Stimulated activated CD4-positive, alpha-beta T cell treated with anti-CD3 and anti-CD28 coated beads, Interleukin-2, amount 100 ng/mL, for 24 hours (primary cell): Measurements from ENCODE around the gene EMID1.
"Not testable (repeated sequence)": the region's sequence is repeated elsewhere in the genome, so short reads cannot be mapped to it uniquely, and the experiment has no call there.

ENCODE experiments used
- DNase-seq, 2 donors: peaks; one replicate each; pipeline ENCODE4 v3.0.0-alpha.2; 2020

EMID1 gene

DNA sequence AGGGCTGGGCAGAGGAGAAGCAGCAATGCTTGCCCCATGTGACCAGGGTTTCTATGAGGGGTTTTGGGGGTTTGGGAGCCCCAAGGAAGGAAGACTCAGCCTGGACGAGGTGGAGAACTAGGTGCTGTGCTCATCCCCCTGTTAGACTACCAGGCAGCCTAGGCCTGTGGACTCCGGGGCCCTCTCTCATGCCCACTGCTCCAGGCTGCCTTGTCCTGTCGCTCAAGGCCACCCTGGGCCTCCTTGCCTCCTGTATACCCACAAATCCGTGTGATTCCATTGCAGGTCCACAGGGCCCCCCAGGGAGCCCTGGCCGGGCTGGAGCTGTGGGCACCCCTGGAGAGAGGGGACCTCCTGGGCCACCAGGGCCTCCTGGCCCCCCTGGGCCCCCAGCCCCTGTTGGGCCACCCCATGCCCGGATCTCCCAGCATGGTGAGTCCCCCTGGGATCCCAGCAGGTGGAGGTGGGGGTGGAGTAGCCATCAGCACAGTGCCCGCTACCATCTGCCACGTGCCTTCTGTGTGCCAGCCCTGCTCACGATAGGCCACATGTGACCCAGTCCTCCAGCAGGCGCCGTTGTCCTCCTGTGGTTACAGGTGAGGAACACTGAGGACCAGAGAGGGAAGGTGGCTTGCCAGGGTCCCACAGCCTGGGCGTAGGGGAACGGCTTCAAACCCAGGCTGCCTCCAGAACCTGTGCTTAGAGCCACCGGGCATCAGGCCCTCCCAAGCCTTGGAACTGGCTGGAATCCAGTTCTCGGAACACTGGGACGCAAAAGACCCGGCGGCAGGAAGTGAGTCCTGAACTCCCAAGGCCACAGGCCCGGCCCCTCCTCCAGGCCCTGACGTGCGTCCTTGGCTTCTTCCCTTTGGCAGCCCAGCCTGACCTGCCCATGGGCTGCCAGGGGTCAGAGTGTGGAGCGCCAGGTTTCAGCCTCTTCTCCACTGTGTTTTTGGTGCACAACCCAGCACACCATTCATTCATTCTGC lies 26.6 kb downstream of the EMID1 start:
- no peak for DNase-seq

DNA sequence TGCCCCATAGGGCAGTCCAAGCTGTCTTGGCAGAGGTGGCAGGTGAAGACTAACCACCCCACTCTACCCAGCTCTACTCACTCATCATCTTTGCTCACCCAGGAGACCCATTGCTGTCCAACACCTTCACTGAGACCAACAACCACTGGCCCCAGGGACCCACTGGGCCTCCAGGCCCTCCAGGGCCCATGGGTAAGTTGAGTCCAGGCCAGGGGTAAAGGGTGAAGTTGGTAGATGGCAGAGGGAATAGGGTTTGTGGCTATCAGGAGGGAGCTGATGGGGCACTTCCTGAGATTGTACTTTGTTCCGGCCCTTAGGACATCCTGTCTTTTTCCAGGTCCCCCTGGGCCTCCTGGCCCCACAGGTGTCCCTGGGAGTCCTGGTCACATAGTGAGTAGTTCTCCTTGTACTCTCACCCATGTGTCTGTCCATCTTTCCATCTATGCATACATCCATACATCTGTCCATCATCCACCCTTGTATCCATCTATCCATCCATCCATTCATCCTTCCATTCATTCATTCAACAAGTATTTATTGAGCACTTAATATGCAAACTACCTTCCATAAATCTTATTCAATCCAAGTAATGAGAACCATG lies 27.7 kb downstream of the EMID1 start:
- no peak for DNase-seq

DNA sequence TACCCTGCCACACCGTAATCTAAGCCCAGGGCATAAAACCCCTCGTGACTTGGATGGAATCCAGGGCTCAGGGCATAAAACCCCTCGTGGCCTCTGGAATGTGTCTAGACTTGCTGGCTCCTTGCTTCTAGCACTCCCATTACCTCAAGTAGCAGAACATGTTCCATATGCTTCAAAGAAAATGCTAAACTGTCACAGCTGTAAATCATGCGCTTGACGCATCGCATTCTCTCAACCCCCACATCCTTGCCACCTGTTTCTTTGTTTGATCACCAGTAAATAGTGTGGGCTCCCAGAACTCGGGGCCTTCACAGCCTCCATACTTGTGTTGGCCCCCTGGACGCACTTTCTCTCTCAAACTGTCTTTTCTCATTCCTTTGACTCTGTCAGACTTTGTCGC lies 34.8 kb downstream of the EMID1 start:
- not testable (repeated sequence) for DNase-seq

DNA sequence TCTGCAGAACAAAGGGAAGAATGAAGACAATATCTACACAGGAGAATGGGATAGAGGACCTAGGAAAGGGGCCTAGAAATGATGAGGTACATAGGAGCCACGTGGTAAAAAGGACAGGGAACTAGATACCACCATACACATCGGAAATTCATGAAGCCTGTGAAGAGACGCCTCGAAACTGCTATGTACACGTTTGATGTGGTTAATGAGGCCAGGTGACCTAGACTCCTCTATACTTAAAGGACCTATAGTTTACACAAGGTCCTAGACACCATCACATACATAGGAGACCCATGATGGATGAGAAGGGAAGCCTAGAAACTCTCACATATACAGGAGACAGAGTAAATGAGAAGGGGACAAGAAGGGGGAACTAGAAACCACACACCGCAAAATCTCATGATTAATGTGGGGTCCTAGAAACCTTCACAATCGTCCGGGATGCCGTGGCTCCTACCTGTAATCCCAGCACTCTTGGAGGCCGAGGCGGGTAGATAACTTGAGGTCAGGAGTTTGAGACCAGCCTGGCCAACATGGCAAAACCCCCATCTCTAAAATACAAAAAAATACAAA lies 38.3 kb downstream of the EMID1 start:
- DNase-seq: no peak

DNA sequence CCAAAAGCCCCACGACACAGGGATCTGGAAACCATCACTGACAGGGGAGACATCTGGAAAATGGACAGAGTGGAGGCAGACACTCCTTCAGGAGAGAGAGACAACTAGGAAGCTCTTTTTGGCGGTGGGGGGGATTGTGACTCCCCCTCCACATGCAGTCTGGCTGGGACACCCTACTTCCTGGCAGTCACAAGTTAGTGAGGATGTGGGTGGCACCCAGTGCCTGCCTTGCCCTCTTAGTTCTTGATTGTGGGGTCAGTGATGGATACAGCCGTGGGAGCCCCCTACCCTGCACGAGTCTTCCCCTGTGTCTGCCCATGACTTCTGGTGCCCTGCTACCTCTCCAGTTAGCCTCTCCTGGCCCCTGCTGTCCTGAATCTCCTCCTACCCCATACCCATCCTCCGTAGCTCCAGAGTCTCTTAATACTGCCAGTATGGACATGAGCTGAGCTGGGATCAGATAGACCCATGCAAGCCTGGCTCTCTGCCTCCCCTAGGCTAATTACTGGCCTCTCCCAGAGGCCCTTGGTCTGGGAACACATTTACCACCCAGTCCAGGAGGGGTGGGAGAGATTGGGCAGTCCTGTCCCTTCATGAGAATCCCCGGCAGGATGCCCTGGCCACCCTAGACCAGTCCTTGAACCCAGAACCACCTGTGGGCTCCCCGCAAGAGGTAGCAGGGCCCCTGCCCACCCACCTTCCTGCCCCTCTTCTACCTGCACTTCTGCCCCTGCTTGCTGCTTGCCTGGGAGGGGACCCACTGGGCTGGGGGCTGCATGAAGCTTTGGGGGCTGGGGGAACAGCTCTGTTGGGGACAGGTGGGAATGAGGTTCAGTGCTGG lies 39.3 kb downstream of the EMID1 start:
- no peak for DNase-seq

DNA sequence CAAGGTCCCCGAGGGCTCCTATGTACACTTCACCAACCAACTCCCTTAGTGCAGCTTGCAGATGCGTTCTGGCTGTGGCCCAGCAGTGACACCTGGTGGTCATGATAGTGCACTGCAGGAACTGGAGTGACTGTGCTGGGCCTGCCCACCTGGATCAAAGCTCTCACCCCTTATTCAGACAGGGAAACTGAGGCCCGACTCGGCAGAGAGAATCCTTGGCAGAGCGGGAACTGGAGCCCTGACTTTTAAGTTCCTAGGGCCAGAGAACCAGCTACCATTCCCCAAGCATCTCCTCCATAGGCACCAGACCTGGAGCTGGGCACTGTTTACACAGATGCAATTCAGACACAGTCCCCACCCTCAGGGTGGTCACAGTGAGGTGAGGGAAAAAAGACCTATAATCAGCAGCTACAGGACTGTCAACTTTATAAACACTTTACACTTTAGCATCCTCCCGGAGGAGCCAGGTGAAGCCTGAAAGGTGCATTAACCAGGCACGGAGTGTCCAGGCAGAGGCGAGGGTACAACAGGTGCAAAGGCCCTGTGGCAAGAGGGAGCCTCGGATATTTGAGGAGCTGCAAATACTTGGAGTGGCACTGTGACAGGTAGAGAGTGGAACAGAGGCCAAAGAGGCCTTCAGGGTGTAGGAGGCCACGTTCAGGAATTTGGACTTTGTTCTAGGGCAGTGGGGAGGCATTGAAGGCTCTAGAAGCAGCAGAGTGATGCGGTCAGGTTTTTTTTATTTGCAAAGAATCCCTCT lies 40.1 kb downstream of the EMID1 start:
- DNase-seq: peak; percentile 73 to 74

DNA sequence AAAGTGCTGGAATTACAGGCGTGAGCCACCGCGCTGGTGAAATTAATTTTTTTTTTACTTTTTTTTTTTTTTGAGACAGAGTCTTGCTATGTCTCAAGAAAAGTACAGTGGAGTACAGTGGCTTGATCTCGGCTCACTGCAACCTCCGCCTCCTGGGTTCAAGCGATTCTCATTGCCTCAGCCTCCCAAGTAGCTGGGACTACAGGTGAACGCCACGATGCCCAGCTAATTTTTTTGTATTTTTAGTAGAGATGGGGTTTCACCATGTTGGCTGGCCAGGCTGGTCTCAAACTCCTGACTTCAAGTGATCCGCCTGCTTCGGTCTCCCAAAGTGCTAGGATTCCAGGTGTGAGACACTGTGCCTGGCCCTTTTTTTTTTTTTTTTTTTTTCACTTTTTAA lies 42.2 kb downstream of the EMID1 start:
- not testable (repeated sequence) for DNase-seq

DNA sequence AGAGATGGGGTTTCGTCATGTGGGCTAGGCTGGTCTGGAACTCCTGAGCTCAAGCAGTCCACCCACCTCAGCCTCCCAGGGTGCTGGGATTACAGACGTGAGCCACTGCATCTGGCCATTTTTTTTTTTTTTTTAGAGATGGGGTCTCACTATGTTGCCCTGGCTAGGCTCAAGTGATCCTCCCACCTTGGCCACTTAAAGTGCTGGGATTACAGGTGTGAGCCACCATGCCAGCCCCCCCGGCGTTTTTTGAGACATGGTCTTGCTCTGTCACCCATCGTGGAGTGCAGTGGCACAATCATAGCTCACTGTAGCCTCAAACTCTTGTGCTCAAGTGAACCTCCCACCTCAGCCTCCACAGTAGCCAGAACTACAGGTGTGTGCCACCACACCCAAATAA lies 45.6 kb downstream of the EMID1 start:
- no peak for DNase-seq

DNA sequence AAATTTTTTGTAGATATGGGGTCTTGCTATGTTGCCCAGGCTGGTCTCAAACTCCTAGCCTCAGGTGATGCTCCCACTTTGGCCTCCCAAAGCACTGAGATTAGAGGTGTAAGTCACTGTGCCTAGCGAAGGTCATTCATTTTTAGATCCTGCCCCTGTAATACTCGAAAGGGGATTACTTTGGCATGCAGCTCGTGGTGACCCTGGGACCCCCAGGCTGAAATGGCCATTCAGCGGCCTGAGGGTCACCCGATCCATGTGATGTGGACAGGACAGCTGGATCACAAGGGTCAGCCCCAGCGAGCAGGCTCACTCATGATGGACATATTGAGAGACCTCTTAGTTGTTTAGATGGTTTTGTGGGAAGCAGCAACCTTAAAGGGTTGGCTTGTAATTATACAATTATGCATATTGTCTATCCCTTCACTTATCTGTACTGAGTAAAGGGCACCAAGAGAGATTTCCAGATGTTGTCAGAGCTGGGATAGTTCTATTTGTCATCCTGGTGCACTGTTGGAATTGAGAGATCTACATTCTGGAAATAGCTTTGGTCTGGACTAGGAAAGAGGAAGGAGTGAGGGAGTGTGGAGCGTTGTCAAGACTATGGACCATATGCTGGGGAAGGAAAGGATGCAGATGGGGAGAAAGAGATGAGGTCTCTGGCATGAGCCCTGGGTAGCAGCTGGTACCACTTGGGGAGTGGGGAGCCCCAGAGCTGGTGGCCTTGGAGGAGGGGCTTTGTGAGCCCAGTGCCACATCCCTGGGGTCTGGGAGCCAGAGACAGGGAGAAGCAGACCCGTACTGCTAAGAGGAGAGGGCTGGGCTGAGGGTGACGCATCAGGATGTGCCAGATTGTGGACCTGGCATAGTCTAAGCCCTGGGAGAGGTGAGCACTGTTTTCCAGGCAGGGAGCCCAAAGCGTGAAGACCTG lies 46.5 kb downstream of the EMID1 start:
- DNase-seq: no peak

DNA sequence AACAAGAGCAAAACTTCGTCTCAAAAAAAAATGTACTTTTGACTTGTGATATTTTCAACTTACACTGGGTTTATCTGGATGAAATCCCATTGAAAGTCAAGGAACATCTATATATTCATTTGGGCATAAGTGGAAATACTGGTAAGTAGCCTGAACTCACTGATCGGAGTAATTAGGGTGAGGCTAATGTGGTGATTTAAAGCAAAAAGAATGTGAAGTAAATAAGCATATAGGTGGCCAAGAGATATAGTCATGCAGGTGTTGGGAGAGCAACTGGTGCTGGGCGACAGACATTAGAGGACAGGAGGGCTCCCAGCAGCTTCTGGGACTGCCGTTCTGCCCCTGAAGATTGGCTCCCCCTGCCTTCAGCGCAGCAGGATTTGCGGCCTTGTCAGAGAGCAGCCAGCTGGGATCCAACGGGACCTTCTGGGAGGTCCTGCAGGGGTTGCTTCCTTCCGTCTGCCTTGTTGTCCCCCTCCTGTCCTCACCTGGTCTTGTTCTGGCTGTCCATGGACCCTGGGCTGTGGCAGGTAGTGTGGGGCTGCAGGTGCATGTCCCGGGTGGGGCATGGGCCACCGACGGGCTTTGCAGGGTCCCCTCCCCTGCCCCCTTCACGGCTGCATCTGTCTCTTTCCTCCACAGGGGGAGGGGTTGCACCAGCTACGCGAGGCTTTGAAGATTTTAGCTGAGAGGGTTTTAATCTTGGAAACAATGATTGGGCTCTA lies 48.0 kb downstream of the EMID1 start:
- DNase-seq: no peak

DNA sequence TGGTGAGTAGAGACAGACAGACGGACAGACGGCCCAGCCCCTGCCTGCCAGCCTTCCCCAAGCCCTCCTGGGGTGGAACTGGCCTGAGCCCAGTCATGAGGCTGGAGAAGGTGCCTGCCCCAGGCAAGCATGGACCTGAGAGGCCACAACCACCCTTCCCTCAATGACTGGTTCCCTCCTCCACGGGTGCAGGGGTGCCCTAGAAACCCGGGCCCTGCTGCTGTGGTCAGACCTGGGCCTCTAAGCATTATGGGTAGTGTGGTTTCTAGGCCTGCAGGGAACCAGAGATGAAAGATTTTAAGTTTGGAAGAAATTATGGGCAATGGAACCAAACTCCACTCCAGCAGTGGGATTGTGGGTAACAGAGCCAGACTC lies 48.6 kb downstream of the EMID1 start:
- no peak for DNase-seq

DNA sequence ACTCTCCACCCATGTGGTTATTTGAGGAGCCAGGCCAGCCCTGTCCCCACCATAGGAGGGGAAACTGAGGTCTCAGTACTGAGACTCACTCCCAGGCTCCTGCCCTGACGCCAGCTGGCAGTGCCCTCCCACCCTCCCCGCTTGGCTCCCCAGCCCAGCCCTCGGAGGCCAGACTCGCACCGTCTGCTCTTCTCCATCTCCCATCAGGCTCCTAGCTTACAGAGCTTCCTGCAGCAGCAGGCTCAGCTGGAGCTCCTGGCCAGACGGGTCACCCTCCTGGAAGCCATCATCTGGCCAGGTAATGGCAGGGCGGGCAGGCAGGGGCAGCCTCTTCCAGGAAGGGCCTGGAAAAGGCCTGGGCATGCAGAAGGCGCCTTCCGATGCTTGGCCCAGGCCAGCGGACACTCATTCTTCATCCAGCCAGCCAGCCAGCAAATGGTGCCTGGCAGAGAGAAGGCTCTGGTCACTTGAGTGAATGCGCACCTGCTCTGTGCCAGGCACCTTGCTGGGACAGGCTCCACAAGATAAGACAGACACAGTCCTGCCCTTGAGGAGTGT lies 49.4 kb downstream of the EMID1 start:
- no peak for DNase-seq

DNA sequence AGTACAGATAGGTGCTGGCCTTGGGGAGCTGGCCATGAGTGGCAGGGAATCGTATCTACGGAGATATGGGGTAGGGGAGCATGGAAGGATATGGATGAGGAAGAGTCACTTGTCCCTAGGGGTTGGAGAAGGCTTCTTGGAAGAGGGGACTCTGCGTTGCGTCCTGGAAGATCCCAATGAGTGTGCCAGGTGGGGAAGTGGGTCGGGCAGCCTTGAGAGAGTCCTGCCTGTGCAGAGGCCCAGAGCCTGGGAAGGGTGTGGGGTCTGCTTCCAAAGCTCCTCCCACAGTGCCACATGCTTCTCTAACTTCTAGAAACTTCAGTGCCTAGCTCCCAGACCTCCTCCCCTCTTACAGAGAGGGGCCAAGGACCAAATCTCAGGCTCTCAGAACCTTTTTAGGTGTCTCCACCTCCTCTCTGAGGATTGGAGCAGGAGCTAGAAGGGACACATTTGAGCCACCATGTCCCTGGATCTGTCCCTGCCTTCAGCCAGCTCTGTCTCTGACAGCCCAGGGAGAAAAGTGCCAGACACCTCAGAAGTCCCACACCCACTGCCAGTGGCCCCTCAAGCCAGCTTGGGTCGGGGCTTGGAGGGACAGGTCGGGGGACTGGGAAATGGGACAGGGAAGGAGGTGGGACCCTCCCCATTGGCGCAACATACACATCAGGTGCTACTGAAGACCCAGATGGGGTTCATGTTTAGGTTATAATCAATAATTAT lies 51.1 kb downstream of the EMID1 start:
- no peak for DNase-seq

DNA sequence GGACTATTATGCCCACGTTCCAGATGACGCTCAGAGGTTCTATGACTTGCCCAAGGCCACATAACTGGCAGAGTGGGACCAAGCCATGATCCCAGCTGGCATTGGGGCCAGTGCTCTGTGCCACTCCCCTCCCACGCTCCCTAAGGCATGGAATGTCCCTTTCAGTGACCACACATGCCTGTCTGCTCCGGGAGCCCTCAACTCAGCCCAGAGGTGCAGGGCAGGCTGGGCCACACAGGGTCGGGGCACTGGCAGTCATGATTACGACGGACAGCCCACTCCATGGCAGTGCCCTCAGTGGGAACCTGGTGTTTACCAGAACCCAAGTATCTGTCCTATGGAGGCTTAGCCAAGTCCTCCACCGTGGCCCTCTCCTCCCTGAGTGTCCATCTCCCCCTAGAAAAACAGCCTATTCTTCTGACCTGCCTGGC lies 52.1 kb downstream of the EMID1 start:
- DNase-seq: no peak

DNA sequence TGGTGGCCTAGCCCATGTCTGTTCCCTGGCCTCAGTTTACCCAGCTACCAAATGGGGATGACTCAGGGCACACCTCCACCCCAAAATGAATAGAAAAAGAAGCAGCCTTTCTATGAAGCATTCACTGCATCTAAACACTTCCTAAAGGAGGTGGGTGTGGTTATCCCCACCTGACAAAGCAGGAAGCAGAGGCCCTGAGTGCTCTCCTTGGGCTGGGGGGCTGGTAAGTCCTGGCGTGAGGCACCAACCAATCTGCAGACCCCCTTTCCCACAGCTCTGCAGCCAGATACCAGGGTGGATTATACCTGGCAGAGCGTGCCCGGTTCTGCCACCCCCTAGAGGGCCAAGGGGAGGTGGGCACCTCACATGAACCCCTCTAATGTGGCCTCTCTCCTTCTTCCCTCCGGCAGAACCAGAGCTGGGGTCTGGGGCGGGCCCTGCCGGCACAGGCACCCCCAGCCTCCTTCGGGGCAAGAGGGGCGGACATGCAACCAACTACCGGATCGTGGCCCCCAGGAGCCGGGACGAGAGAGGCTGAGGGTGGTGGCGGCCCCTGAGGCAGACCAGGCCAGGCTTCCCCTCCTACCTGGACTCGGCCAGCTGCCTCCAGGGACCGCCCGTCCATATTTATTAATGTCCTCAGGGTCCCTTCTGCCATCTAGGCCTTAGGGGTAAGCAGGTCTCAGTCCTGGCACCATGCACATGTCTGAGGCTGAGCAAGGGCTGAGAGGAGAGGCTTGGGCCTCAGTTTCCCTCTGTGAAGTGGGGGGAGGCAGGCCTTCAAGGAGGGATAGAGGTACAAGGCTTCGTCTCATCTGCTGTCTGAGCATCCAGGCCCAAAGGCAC lies 52.9 kb downstream of the EMID1 start:
- DNase-seq: no peak

DNA sequence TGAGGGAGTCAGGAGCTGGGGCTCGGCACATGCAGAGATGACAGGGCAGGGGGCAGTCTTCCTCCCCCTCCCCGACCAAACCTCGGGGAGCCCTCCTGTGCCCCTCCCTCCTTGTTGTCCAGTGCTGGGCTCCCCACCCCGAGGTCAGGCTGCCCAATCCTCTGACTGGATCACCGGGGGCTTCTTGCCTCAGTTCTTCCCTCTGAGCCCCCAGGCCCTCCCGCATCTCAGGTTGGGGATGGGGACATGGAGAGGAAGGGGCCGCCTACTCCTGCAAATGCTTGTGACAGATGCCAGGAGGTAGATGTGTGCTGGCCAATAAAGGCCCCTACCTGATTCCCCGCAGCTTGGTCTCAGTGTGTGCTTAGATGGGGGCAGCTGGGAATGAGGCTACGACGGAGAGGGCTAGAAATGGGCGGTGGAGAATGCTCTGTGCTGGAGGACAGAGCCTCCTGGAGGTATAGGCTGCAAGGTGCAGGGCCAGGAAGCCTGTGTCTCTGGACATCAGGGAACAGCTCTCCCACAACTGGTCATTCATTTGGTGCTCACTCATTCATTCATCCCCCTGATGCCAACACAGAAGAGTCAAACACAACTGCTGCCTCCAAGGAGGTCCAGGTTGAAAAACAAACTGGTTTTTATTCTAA lies 53.7 kb downstream of the EMID1 start:
- DNase-seq: no peak

DNA sequence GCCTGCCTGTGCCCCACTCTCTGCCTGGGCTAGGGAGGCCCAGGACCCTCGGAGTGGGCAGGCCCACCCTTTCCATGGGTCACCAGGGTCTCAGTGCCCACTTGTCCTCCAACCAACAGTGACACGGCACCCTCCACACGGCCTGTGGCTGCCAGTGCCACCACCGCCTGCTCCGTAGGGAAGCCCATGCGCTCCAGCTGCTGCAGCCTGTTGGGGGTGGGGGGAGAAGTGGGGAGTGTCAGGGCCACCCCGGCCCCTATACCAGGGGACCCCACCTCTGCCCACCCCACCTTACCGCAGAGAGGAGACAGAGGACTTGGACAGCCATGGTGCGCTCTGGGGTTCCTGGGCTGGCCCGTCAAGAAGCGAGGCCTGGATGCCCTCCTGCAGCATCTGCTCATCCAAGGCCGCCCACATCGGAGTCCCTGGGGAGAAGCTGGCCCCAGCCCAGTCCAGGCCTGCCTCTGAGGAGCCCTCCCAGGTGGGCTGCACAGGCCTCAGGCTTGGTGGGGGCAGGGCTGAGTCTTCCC lies 54.4 kb downstream of the EMID1 start:
- DNase-seq: no peak
